NCI-H526 treated with DMSO at 0.1 percent for 48 hours (cell line): ENCODE results near the gene MAGEA2.
"Not testable (repeated sequence)": the region's sequence is repeated elsewhere in the genome, so short reads cannot be mapped to it uniquely, and the experiment has no call there.

Source experiments
- DNase-seq: peaks from one replicate; lab custom pipeline; 2025; lab: John Stamatoyannopoulos, UW

Gene MAGEA2

GRCh38 chrX:152706500-152706899 lies 47.1 kb downstream of the MAGEA2 start:
- DNase-seq = not testable (repeated sequence)

- DNase-seq = not testable (repeated sequence)
Observed at GRCh38 chrX:152700390-152700789, 53.3 kb downstream of the MAGEA2 start.
